Thyroid gland (tissue), 4 donors: ENCODE measurements around the gene TEN1. TPM values are rescaled to one million over a fixed set of nuclear protein-coding genes. Genes with fewer than 3 reads are reported as not detected.

ENCODE experiments used
- DNase-seq, 2 donors: peaks; one replicate each; pipeline ENCODE4 v3.0.0-alpha.2; 2019
- H3K27ac ChIP-seq, 3 donors: fragments of 200-600 bp; sonication (generic); 1 replicate in 2 of 3; 2 replicates in 1 of 3; pipeline ENCODE4 v1.5.1; 2016 to 2019; ENCODE audit warnings: mild to moderate bottlenecking in 1 of 3, moderate library complexity in 1 of 3
- H3K27me3 ChIP-seq: fragments of 200-600 bp; sonication (generic); one replicate; pipeline ENCODE4 v1.5.1; 2019
- H3K36me3 ChIP-seq, 2 donors: fragments of 200-600 bp; sonication (generic); one replicate each; pipeline ENCODE4 v1.5.1; 2016 to 2019
- H3K4me1 ChIP-seq, 2 donors: fragments of 200-600 bp; sonication (generic); one replicate each; pipeline ENCODE4 v1.5.1; 2017 to 2019
- H3K4me3 ChIP-seq, 3 donors: fragments of 200-600 bp; sonication (generic); replicated peaks in 1 of 3; 1 replicate in 2 of 3; 2 replicates in 1 of 3; pipeline ENCODE4 v1.5.1; 2016; ENCODE audit warnings: mild to moderate bottlenecking in 1 of 3
- H3K9me3 ChIP-seq: fragments of 200-600 bp; sonication (generic); one replicate; pipeline ENCODE4 v1.5.1; 2017
- CTCF ChIP-seq, 6 experiments: fragments of 200-600 bp in 3 of 6; fragments of 450-650 bp in 3 of 6; sonication (generic) in 3 of 6; IDR thresholded peaks; one replicate each; pipeline ENCODE4 v1.5.1; 2016 to 2019; ENCODE audit warnings: antibody characterized with exemption in 6 of 6, mild to moderate bottlenecking in 2 of 6, inconsistent platforms in 1 of 6, moderate library complexity in 1 of 6
- POLR2A ChIP-seq, 2 donors: fragments of 450-650 bp; IDR thresholded peaks; one replicate each; pipeline ENCODE4 v1.6.1; 2017; ENCODE audit warnings: antibody characterized with exemption in 2 of 2, mild to moderate bottlenecking in 2 of 2, moderate library complexity in 1 of 2
- WGBS, 2 donors: methylation state at CpG; one replicate each; pipeline ENCODE4 v1.1.5; 2017; 5-methylcytosine and 5-hydroxymethylcytosine counted together
- intact Hi-C: fragments of 100-400 bp; cut with DNase I; formaldehyde crosslinking; loops from one replicate; pipeline ENCODE4 v1.15.1; 2023
- total RNA-seq, 4 donors: library from RNA; depleted of rRNA; stranded (reverse); fragments of >200 nt; gene quantifications; one replicate each; pipeline ENCODE4 v1.2.3, GENCODE V29; 2016

The TEN1 gene
- total RNA-seq, 4 donors from 2014 or later, result 9.5 to 24.2 (median 15.3) TPM

- intact Hi-C loops, result loop anchor here (5.0 kb wide), 1 partner anchor 41 kb away; the partner anchor contains the start of gene FBF1
- no peaks in the 10 kb centered on the region for H3K27me3 ChIP-seq
- no peak overlapping the region for H3K27ac ChIP-seq
- no peaks in the 10 kb centered on the region for H3K9me3 ChIP-seq
- peaks cover 6 to 11% of the 10 kb centered on the region in 2 donors for H3K4me1 ChIP-seq
- WGBS, 2 donors, result 62 to 79% methylated on average over 6 of the region's 6 CpGs
- H3K4me3 ChIP-seq, result no peak overlapping the region
- TF ChIP-seq POLR2A (IDR thresholded peaks at IDR 0.05), result no peak
- no peak for TF ChIP-seq CTCF (IDR thresholded peaks at IDR 0.05)
- H3K36me3 ChIP-seq, result no peaks in the 10 kb centered on the region
- DNase-seq, result no peak
Measured at GRCh38 chr17:75983501-75984181, 4.6 kb downstream of the TEN1 start.

- Histone ChIP-seq H3K4me3 (no peak overlapping the region), H3K27me3 (no peaks in the 10 kb centered on the region), H3K27ac (no peak overlapping the region), H3K9me3 (no peaks in the 10 kb centered on the region), H3K36me3 (no peaks in the 10 kb centered on the region), H3K4me1 (peaks cover 0 to 5% of the 10 kb centered on the region in 2 donors)
- intact Hi-C loops, result no loop called here
- DNase-seq, result no peak
- 94 to 98% methylated on average over 4 of the region's 4 CpGs for WGBS, 2 donors
- TF ChIP-seq CTCF (IDR thresholded peaks at IDR 0.05) (no peak), POLR2A (IDR thresholded peaks at IDR 0.05) (no peak)
Measured at GRCh38 chr17:75985986-75986385, 6.9 kb downstream of the TEN1 start.

- Histone ChIP-seq H3K36me3 (peaks cover 0 to 4% of the 10 kb centered on the region in 2 donors), H3K27me3 (no peaks in the 10 kb centered on the region), H3K9me3 (no peaks in the 10 kb centered on the region), H3K4me3 (no peak overlapping the region), H3K4me1 (peaks cover 0 to 5% of the 10 kb centered on the region in 2 donors), H3K27ac (no peak overlapping the region)
- WGBS, 2 donors, result 93 to 94% methylated on average over 4 of the region's 4 CpGs
- intact Hi-C loops, result no loop called here
- DNase-seq, result no peak
- no peak for TF ChIP-seq POLR2A (IDR thresholded peaks at IDR 0.05)
- no peak for TF ChIP-seq CTCF (IDR thresholded peaks at IDR 0.05)
Measured at GRCh38 chr17:75987041-75987440, 8.0 kb downstream of the TEN1 start.

GRCh38 chr17:75991396-75991795, 12.4 kb downstream of the TEN1 start:
- no peak overlapping the region for H3K4me3 ChIP-seq
- 94 to 97% methylated on average over 7 to 9 of the region's 9 CpGs for WGBS, 2 donors
- no peak for TF ChIP-seq CTCF (IDR thresholded peaks at IDR 0.05)
- no peak for TF ChIP-seq POLR2A (IDR thresholded peaks at IDR 0.05)

GRCh38 chr17:75994802-75995370, 15.8 kb downstream of the TEN1 start:
- no peak for TF ChIP-seq CTCF (IDR thresholded peaks at IDR 0.05)
- TF ChIP-seq POLR2A (IDR thresholded peaks at IDR 0.05), result no peak
- no peak for DNase-seq
- Histone ChIP-seq H3K27ac (no peak overlapping the region), H3K27me3 (no peaks in the 10 kb centered on the region), H3K4me3 (no peak overlapping the region), H3K4me1 (peaks cover 0 to 3% of the 10 kb centered on the region in 2 donors), H3K9me3 (no peaks in the 10 kb centered on the region), H3K36me3 (peaks cover 0 to 4% of the 10 kb centered on the region in 2 donors)
- WGBS, 2 donors, result 94 to 98% methylated on average over 5 of the region's 5 CpGs
- intact Hi-C loops, result no loop called here

More at GRCh38 chr17:75991396-75991795, 12.4 kb downstream of the TEN1 start:
- intact Hi-C loops, result no loop called here
- H3K27me3 ChIP-seq, result no peaks in the 10 kb centered on the region
- peaks cover 0 to 4% of the 10 kb centered on the region in 2 donors for H3K36me3 ChIP-seq
- no peaks in the 10 kb centered on the region for H3K9me3 ChIP-seq
- no peak for DNase-seq
- H3K4me1 ChIP-seq, result no peaks in the 10 kb centered on the region
- H3K27ac ChIP-seq, result no peak overlapping the region
